ENCODE results near the gene EMC9.

DNA sequence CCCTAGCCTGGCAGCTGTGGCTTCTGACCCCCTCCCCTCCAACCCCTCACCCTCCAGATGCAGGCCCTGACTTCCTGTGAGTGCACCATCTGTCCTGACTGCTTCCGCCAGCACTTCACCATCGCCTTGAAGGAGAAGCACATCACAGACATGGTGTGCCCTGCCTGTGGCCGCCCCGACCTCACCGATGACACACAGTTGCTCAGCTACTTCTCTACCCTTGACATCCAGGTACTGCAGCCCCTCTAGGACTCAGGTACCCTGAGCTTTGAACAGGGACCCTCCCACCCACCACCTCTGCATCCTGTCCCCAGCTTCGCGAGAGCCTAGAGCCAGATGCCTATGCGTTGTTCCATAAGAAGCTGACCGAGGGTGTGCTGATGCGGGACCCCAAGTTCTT is 13.7 kb upstream of the EMC9 start:
- no peak for TF ChIP-seq POLR2A (IDR thresholded peaks at IDR 0.05; ENCODE audit: control extremely low read depth in 1 of 2, low read depth in 2 of 2, low read length in 2 of 2)
- no peak for TF ChIP-seq POLR2AphosphoS5 (IDR thresholded peaks at IDR 0.05; ENCODE audit: low read depth, low read length)
- TF ChIP-seq, protein P1, sequence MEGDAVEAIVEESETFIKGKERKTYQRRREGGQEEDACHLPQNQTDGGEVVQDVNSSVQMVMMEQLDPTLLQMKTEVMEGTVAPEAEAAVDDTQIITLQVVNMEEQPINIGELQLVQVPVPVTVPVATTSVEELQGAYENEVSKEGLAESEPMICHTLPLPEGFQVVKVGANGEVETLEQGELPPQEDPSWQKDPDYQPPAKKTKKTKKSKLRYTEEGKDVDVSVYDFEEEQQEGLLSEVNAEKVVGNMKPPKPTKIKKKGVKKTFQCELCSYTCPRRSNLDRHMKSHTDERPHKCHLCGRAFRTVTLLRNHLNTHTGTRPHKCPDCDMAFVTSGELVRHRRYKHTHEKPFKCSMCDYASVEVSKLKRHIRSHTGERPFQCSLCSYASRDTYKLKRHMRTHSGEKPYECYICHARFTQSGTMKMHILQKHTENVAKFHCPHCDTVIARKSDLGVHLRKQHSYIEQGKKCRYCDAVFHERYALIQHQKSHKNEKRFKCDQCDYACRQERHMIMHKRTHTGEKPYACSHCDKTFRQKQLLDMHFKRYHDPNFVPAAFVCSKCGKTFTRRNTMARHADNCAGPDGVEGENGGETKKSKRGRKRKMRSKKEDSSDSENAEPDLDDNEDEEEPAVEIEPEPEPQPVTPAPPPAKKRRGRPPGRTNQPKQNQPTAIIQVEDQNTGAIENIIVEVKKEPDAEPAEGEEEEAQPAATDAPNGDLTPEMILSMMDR (IDR thresholded peaks at IDR 0.05; ENCODE audit: control extremely low read depth in 1 of 3, insufficient read depth in 1 of 3, low read depth in 1 of 3, low read length in 3 of 3), result no peak
- no peak for TF ChIP-seq TAF1 (IDR thresholded peaks at IDR 0.05; ENCODE audit: low read depth, low read length)
- no peak for TF ChIP-seq SP2 (IDR thresholded peaks at IDR 0.05; ENCODE audit: low read length)
- TF ChIP-seq TCF12 (IDR thresholded peaks at IDR 0.05; ENCODE audit: low read depth, low read length), result no peak
- no peak for TF ChIP-seq RFX5 (IDR thresholded peaks at IDR 0.05; ENCODE audit: borderline replicate concordance, low read depth, low read length)
- TF ChIP-seq RAD21 (IDR thresholded peaks at IDR 0.05 in 1 of 2, conservative IDR thresholded peaks at IDR 0.05 in 1 of 2; ENCODE audit: low read depth in 2 of 2, low read length in 2 of 2), result no peak
- TF ChIP-seq, protein P2, sequence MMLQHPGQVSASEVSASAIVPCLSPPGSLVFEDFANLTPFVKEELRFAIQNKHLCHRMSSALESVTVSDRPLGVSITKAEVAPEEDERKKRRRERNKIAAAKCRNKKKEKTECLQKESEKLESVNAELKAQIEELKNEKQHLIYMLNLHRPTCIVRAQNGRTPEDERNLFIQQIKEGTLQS (IDR thresholded peaks at IDR 0.05; ENCODE audit: insufficient read depth, low read depth, low read length), result no peak
- TF ChIP-seq, protein P3, sequence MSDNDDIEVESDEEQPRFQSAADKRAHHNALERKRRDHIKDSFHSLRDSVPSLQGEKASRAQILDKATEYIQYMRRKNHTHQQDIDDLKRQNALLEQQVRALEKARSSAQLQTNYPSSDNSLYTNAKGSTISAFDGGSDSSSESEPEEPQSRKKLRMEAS (IDR thresholded peaks at IDR 0.05), result no peak

Measured in H1 (cell line).